GM12891 (cell line): ENCODE measurements around the gene ERBB2.

Experiments
- POLR2A ChIP-seq: IDR thresholded peaks from 2 replicates; pipeline ENCODE4 v1.6.1; 2011; ENCODE audit warnings: low read depth, low read length, control low read depth
- SPI1 ChIP-seq: IDR thresholded peaks from 2 replicates; pipeline ENCODE4 v1.6.1; 2011; ENCODE audit warnings: low read depth, low read length, control low read depth

GRCh38 chr17:39670746-39671145 lies 29.1 kb upstream of the ERBB2 start:
- TF ChIP-seq POLR2A: no peak
- TF ChIP-seq SPI1: no peak
